Stimulated activated CD8-positive, alpha-beta memory T cell treated with anti-CD3 and anti-CD28 coated beads, Interleukin-2, amount 100 ng/mL, for 1 hour (primary cell): ENCODE results near the gene SLC44A5.
"Not testable (repeated sequence)": the region's sequence is repeated elsewhere in the genome, so short reads cannot be mapped to it uniquely, and the experiment has no call there.

Experiments used
- DNase-seq, 2 donors: peaks; one replicate each; pipeline ENCODE4 v3.0.0-alpha.2; 2020; ENCODE audit warnings: low read depth in 2 of 2

The SLC44A5 gene

GRCh38 chr1:75373542-75374159, 237.3 kb downstream of the SLC44A5 start:
- no peak for DNase-seq

- no peak for DNase-seq
These were observed 244.3 kb downstream of the SLC44A5 start for GRCh38 chr1:75366595-75366994.

GRCh38 chr1:75361260-75361659, 249.7 kb downstream of the SLC44A5 start:
- DNase-seq: no peak

- DNase-seq: not testable (repeated sequence)
These were observed 256.6 kb downstream of the SLC44A5 start for GRCh38 chr1:75354267-75354666.

- no peak for DNase-seq
These were observed 257.9 kb downstream of the SLC44A5 start for GRCh38 chr1:75353051-75353450.

GRCh38 chr1:75345538-75346292, 265.2 kb downstream of the SLC44A5 start:
- DNase-seq: no peak

- DNase-seq: no peak
These were observed 268.1 kb downstream of the SLC44A5 start for GRCh38 chr1:75342786-75343185.

- no peak for DNase-seq
These were observed 269.4 kb downstream of the SLC44A5 start for GRCh38 chr1:75341537-75341936.

- no peak for DNase-seq
These were observed 272.1 kb downstream of the SLC44A5 start for GRCh38 chr1:75338616-75339483.

GRCh38 chr1:75334876-75335389, 276.0 kb downstream of the SLC44A5 start:
- no peak for DNase-seq

GRCh38 chr1:75330624-75331023, 280.3 kb downstream of the SLC44A5 start:
- no peak for DNase-seq

- DNase-seq: no peak
These were observed 282.2 kb downstream of the SLC44A5 start for GRCh38 chr1:75328691-75329090.

GRCh38 chr1:75327395-75327794, 283.5 kb downstream of the SLC44A5 start:
- no peak for DNase-seq

- DNase-seq: no peak
These were observed 292.9 kb downstream of the SLC44A5 start for GRCh38 chr1:75317976-75318375.

- DNase-seq: no peak
These were observed 294.7 kb downstream of the SLC44A5 start for GRCh38 chr1:75316230-75316629.

GRCh38 chr1:75312620-75313019, 298.3 kb downstream of the SLC44A5 start:
- DNase-seq: no peak

- no peak for DNase-seq
These were observed 300.8 kb downstream of the SLC44A5 start for GRCh38 chr1:75310067-75310466.

- DNase-seq: no peak
These were observed 302.5 kb downstream of the SLC44A5 start for GRCh38 chr1:75308365-75308764.

- no peak for DNase-seq
These were observed 305.9 kb downstream of the SLC44A5 start for GRCh38 chr1:75305061-75305460.

GRCh38 chr1:75293270-75293669, 317.6 kb downstream of the SLC44A5 start:
- no peak for DNase-seq

- DNase-seq: no peak
These were observed 318.9 kb downstream of the SLC44A5 start for GRCh38 chr1:75292013-75292412.

- no peak for DNase-seq
These were observed 334.5 kb downstream of the SLC44A5 start for GRCh38 chr1:75276385-75276784.
